GM18511 (cell line): ENCODE results near the gene TMEM127.
A peak's percentile ranks its signal among the peaks of the same experiment; 100 is the strongest.
"Not testable (repeated sequence)": the region's sequence is repeated elsewhere in the genome, so short reads cannot be mapped to it uniquely, and the experiment has no call there.

Experiments used
- ATAC-seq: cut with Tn5 transposase; IDR thresholded peaks from one replicate; pipeline ENCODE4 v1.9.1; 2021; ENCODE audit warnings: mild to moderate bottlenecking, moderate library complexity; ENCODE audit not compliant: unreplicated experiment

The TMEM127 gene

GRCh38 chr2:96265840-96266679, at the start of gene TMEM127, which contains the start of gene CIAO1:
Gene TMEM127 (minus strand): TSS chr2:96265997. CDS start chr2:96265381, 616 bp downstream.
Gene CIAO1 (plus strand): TSS chr2:96266225. CDS start chr2:96266351, 126 bp downstream.
- ATAC-seq = peak; percentile 94

GRCh38 chr2:96315005-96315399, 49.2 kb upstream of the TMEM127 start:
- ATAC-seq = no peak

- no peak for ATAC-seq
Observed at GRCh38 chr2:96308248-96308647, 42.5 kb upstream of the TMEM127 start.

GRCh38 chr2:96306370-96306769, 40.6 kb upstream of the TMEM127 start:
- ATAC-seq = no peak

- ATAC-seq = no peak
Observed at GRCh38 chr2:96305979-96306308, 40.1 kb upstream of the TMEM127 start.

- peak; percentile 98 for ATAC-seq
Observed at GRCh38 chr2:96305091-96305978, 39.5 kb upstream of the TMEM127 start, which contains the start of gene SNRNP200. Gene SNRNP200 (minus strand): TSS chr2:96305546. CDS start chr2:96305437, 109 bp downstream.

GRCh38 chr2:96304606-96305005, 38.8 kb upstream of the TMEM127 start:
- ATAC-seq = no peak

- ATAC-seq = no peak
Observed at GRCh38 chr2:96301865-96302264, 36.1 kb upstream of the TMEM127 start.

GRCh38 chr2:96296925-96297324, 31.1 kb upstream of the TMEM127 start:
- no peak for ATAC-seq

GRCh38 chr2:96294271-96294670, 28.5 kb upstream of the TMEM127 start:
- not testable (repeated sequence) for ATAC-seq

- ATAC-seq = no peak
Observed at GRCh38 chr2:96291751-96292150, 26.0 kb upstream of the TMEM127 start.

- no peak for ATAC-seq
Observed at GRCh38 chr2:96287273-96287856, 21.6 kb upstream of the TMEM127 start.

GRCh38 chr2:96276787-96277499, 11.1 kb upstream of the TMEM127 start:
- ATAC-seq = no peak

GRCh38 chr2:96274355-96275056, 8.7 kb upstream of the TMEM127 start:
- no peak for ATAC-seq

GRCh38 chr2:96273763-96274162, 8.0 kb upstream of the TMEM127 start:
- ATAC-seq = no peak

- no peak for ATAC-seq
Observed at GRCh38 chr2:96271995-96272394, 6.2 kb upstream of the TMEM127 start.

GRCh38 chr2:96267159-96267971, 1.6 kb upstream of the TMEM127 start:
- ATAC-seq = no peak

GRCh38 chr2:96265349-96265839, 403 bp downstream of the TMEM127 start:
- ATAC-seq = peak; percentile 27
